ENCODE data around the gene TNXB. TPM values are rescaled to one million over a fixed set of nuclear protein-coding genes. Genes with fewer than 3 reads are reported as not detected.

The TNXB gene
- total RNA-seq, 2 donors from 2014 or later = 4.0 to 9.3 TPM

DNA sequence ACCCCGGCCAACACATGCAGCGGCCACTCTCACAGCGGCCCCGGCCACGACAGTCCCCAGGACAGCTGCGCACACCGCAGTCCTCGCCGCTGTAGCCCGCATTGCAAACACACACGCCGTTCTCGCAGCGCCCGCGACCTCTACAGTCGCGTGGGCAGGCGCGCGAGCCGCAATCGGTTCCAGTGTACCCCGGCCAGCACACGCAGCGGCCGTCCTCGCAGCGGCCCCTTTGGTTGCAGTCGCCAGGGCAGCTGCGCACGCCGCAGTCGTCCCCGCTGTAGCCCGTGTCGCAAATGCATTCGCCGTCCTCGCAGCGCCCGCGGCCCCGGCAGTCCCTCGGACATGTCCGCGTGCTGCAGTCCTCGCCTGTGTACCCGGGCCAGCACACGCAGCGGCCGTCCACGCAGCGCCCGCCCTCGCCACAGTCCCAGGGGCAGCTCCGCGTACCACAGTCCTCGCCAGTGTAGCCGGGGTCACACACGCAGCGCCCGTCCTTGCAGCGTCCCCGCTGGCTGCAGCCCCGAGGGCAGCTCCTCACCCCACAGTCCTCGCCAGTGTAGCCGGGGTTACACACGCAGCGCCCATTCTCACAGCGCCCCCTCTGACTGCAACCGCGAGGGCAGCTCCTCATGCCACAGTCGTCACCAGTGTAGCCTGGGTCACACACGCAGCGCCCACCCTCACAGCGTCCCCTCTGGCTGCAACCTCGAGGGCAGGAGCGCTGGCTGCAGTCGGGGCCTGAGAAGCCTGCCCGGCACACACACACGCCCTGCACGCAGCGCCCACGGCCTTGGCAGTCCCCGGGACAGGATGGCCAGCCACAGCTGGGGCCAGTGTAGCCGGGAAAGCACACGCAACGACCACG is 12.5 kb downstream of the TNXB start:
- peaks cover 10% of the 10 kb centered on the region for H3K4me1 Mint-ChIP-seq
- H3K9me3 Mint-ChIP-seq = no peaks in the 10 kb centered on the region
- Histone ChIP-seq H3K9me3 (ENCODE audit: control insufficient read depth, low read length) (no peaks in the 10 kb centered on the region), H3K27me3 (ENCODE audit: control insufficient read depth, insufficient read depth, low read length, poor library complexity, severe bottlenecking) (peaks cover 57% of the 10 kb centered on the region), H3K36me3 (ENCODE audit: control insufficient read depth, insufficient read depth, low read length) (no peaks in the 10 kb centered on the region), H3K27ac (ENCODE audit: low read depth, low read length) (no peak overlapping the region), H3K4me1 (ENCODE audit: control insufficient read depth, insufficient read depth, low read length) (peaks cover 7% of the 10 kb centered on the region), H3K4me3 (ENCODE audit: low read length) (no peak overlapping the region), H3K9ac (ENCODE audit: extremely low read depth, low read length, poor library complexity, severe bottlenecking) (no peak overlapping the region)
- H3K27ac Mint-ChIP-seq = no peak overlapping the region
- no peaks in the 10 kb centered on the region for H3K36me3 Mint-ChIP-seq (ENCODE audit: low read depth)
- peaks cover 61% of the 10 kb centered on the region for H3K27me3 Mint-ChIP-seq (ENCODE audit: insufficient read depth)
- peak; percentile 82 for DNase-seq
- no peak overlapping the region for H3K4me3 Mint-ChIP-seq
- WGBS, 2 experiments (ENCODE audit: insufficient coverage in 1 of 2, insufficient read length in 1 of 2) = 37 to 39% methylated on average over 50 to 90 of the region's 90 CpGs
- peak; percentile 62 for TF ChIP-seq CTCF (conservative IDR thresholded peaks at IDR 0.05)

GRCh38 chr6:32096087-32096393 is 13.1 kb downstream of the TNXB start:
- Mint-ChIP-seq H3K27me3 (ENCODE audit: insufficient read depth) (peaks cover 63% of the 10 kb centered on the region), H3K4me3 (no peak overlapping the region), H3K4me1 (peaks cover 10% of the 10 kb centered on the region), H3K9me3 (no peaks in the 10 kb centered on the region), H3K27ac (no peak overlapping the region), H3K36me3 (ENCODE audit: low read depth) (no peaks in the 10 kb centered on the region)
- no peak for TF ChIP-seq CTCF (conservative IDR thresholded peaks at IDR 0.05)
- DNase-seq = no peak
- Histone ChIP-seq H3K27ac (ENCODE audit: low read depth, low read length) (no peak overlapping the region), H3K36me3 (ENCODE audit: control insufficient read depth, insufficient read depth, low read length) (no peaks in the 10 kb centered on the region), H3K9ac (ENCODE audit: extremely low read depth, low read length, poor library complexity, severe bottlenecking) (no peak overlapping the region), H3K9me3 (ENCODE audit: control insufficient read depth, low read length) (no peaks in the 10 kb centered on the region), H3K27me3 (ENCODE audit: control insufficient read depth, insufficient read depth, low read length, poor library complexity, severe bottlenecking) (peaks cover 57% of the 10 kb centered on the region), H3K4me3 (ENCODE audit: low read length) (no peak overlapping the region), H3K4me1 (ENCODE audit: control insufficient read depth, insufficient read depth, low read length) (peaks cover 7% of the 10 kb centered on the region)
- 66 to 79% methylated on average over 9 to 36 of the region's 36 CpGs for WGBS, 2 experiments (ENCODE audit: insufficient coverage in 1 of 2, insufficient read length in 1 of 2)

DNA sequence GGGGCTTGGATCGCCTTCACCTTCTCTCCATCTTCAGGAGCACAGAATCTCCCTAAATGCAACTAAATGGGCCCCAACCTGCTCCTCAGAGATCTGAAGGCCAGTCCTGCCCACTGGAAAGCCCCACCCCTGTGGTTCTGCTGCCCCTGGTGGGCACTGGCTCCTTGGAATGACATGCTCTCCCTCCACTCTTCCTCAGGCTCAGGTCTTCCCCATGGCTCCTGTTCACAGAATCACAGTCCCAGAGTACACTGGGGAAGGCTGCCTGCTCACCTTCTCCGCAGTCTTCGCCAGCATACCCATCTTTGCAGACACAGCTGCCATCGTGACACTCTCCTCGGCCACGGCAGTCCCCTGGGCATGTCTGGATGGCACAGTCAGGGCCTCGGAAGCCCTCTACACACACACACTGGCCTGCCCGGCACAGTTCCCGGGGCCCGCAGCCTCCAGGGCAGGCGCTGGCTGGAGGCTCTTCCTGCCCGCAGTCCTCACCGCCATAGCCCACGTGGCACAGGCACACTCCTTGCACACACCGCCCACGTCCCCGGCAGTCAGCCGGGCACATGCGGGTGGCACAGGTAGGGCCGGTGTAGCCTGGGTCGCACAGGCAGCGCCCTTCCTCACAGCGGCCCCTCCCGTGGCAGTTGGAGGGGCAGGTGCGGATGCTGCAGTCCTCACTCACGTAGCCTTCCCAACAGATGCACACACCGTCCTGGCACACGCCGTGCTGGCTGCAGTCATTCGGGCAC is 13.6 kb downstream of the TNXB start:
- Histone ChIP-seq H3K9ac (ENCODE audit: extremely low read depth, low read length, poor library complexity, severe bottlenecking) (no peak overlapping the region), H3K27me3 (ENCODE audit: control insufficient read depth, insufficient read depth, low read length, poor library complexity, severe bottlenecking) (peaks cover 63% of the 10 kb centered on the region), H3K9me3 (ENCODE audit: control insufficient read depth, low read length) (no peaks in the 10 kb centered on the region), H3K27ac (ENCODE audit: low read depth, low read length) (no peak overlapping the region), H3K36me3 (ENCODE audit: control insufficient read depth, insufficient read depth, low read length) (no peaks in the 10 kb centered on the region), H3K4me1 (ENCODE audit: control insufficient read depth, insufficient read depth, low read length) (peaks cover 7% of the 10 kb centered on the region), H3K4me3 (ENCODE audit: low read length) (no peak overlapping the region)
- no peak overlapping the region for H3K27ac Mint-ChIP-seq
- no peak overlapping the region for H3K4me3 Mint-ChIP-seq
- DNase-seq = no peak
- peak; percentile 49 for TF ChIP-seq CTCF (conservative IDR thresholded peaks at IDR 0.05)
- 92 to 93% methylated on average over 25 to 30 of the region's 30 CpGs for whole genome bisulfite sequencing, 2 experiments (ENCODE audit: insufficient coverage in 1 of 2, insufficient read length in 1 of 2)
- H3K4me1 Mint-ChIP-seq = peaks cover 10% of the 10 kb centered on the region
- H3K9me3 Mint-ChIP-seq = no peaks in the 10 kb centered on the region
- H3K36me3 Mint-ChIP-seq (ENCODE audit: low read depth) = no peaks in the 10 kb centered on the region
- H3K27me3 Mint-ChIP-seq (ENCODE audit: insufficient read depth) = peaks cover 68% of the 10 kb centered on the region

Measured in endodermal cell (in vitro differentiated cells).